Suppressor macrophage (primary cell): ENCODE measurements around the gene GAN.
"Not testable (repeated sequence)": the region's sequence is repeated elsewhere in the genome, so short reads cannot be mapped to it uniquely, and the experiment has no call there.

ENCODE experiments used
- DNase-seq, 4 experiments: peaks; one replicate each; pipeline ENCODE4 v3.0.0-alpha.2; 2020 to 2022

Gene GAN

GRCh38 chr16:81401035-81401950 lies 86.5 kb downstream of the GAN start:
- DNase-seq, result no peak

- no peak for DNase-seq
Measured at GRCh38 chr16:81403208-81403600, 88.4 kb downstream of the GAN start.

- peak; percentile 91 to 95 (median 94) for DNase-seq
Measured at GRCh38 chr16:81403601-81404391, 89.0 kb downstream of the GAN start.

GRCh38 chr16:81405002-81405401 lies 90.2 kb downstream of the GAN start:
- DNase-seq, result not testable (repeated sequence)

GRCh38 chr16:81405702-81406113 lies 90.9 kb downstream of the GAN start:
- DNase-seq, result no peak

- DNase-seq, result no peak
Measured at GRCh38 chr16:81408409-81408950, 93.7 kb downstream of the GAN start.

GRCh38 chr16:81409016-81409556 lies 94.3 kb downstream of the GAN start:
- DNase-seq, result no peak

GRCh38 chr16:81410643-81411293 lies 96.0 kb downstream of the GAN start:
- no peak for DNase-seq

GRCh38 chr16:81413245-81413990 lies 98.7 kb downstream of the GAN start:
- DNase-seq, result no peak

GRCh38 chr16:81415751-81416150 lies 101.0 kb downstream of the GAN start:
- no peak for DNase-seq

GRCh38 chr16:81416749-81417148 lies 102.0 kb downstream of the GAN start:
- DNase-seq, result no peak

- no peak for DNase-seq
Measured at GRCh38 chr16:81417210-81417609, 102.4 kb downstream of the GAN start.

GRCh38 chr16:81419806-81420205 lies 105.0 kb downstream of the GAN start:
- DNase-seq, result no peak

GRCh38 chr16:81421126-81421525 lies 106.4 kb downstream of the GAN start:
- no peak for DNase-seq

- DNase-seq, result no peak
Measured at GRCh38 chr16:81421536-81421935, 106.8 kb downstream of the GAN start.

- DNase-seq, result not testable (repeated sequence)
Measured at GRCh38 chr16:81422153-81422552, 107.4 kb downstream of the GAN start.

GRCh38 chr16:81424771-81425170 lies 110.0 kb downstream of the GAN start:
- peak; percentile 69 to 85 (median 80) for DNase-seq

GRCh38 chr16:81427219-81427618 lies 112.5 kb downstream of the GAN start:
- DNase-seq, result no peak

- peak; percentile 62 to 81 (median 76) for DNase-seq
Measured at GRCh38 chr16:81429045-81429521, 114.3 kb downstream of the GAN start.

GRCh38 chr16:81431554-81432353 lies 117.0 kb downstream of the GAN start:
- DNase-seq, result peak; percentile 89 to 97 (median 92)
